SH-SY5Y (cell line): Measurements from ENCODE around the gene INPP5E.

Source experiments
- GATA2 ChIP-seq: IDR thresholded peaks from 2 replicates; pipeline ENCODE4 v1.6.1; 2011; ENCODE audit warnings: mild to moderate bottlenecking, low read depth, low read length
- GATA3 ChIP-seq: IDR thresholded peaks from 2 replicates; pipeline ENCODE4 v1.6.1; 2011; ENCODE audit warnings: low read depth, mild to moderate bottlenecking, low read length, moderate library complexity

GRCh38 chr9:136474021-136474640 lies 34.5 kb upstream of the INPP5E start:
- TF ChIP-seq GATA2 (no peak), GATA3 (no peak)
